Testis (tissue), 2 donors: ENCODE measurements around the gene NOS1AP.

Source experiments
- CTCF ChIP-seq, 3 experiments: fragments of 450-650 bp in 2 of 3; fragments of 200-600 bp in 1 of 3; sonication (generic) in 1 of 3; IDR thresholded peaks; one replicate each; pipeline ENCODE4 v1.5.1; 2016 to 2019; ENCODE audit warnings: antibody characterized with exemption in 3 of 3, mild to moderate bottlenecking in 2 of 3, moderate library complexity in 1 of 3
- POLR2A ChIP-seq: fragments of 450-650 bp; IDR thresholded peaks from one replicate; pipeline ENCODE4 v1.6.1; 2017; ENCODE audit warnings: antibody characterized with exemption, mild to moderate bottlenecking, moderate library complexity

DNA sequence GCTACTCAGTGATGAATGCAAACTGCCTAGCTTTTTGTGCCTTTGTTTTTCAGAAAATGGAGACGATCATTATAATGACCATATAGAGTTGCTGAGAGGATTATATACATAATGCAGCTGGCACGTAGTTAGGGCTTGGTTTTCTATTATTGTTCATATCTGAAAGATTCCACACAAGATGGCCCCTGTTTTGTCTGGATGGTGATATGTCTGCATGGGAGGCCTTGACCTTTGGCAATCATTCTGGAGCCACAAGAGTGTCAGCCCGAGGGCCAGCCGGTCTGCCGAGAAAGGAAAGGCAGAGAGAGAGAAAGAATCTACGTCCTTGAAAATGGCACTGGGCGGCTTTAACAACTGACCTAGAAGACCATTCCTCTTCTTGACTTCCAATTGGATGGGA lies 348.2 kb downstream of the NOS1AP start:
- TF ChIP-seq CTCF (IDR thresholded peaks at IDR 0.05) (no peak), POLR2A (no peak)
